ENCODE data around the gene CLPSL2.

CLPSL2 gene

DNA sequence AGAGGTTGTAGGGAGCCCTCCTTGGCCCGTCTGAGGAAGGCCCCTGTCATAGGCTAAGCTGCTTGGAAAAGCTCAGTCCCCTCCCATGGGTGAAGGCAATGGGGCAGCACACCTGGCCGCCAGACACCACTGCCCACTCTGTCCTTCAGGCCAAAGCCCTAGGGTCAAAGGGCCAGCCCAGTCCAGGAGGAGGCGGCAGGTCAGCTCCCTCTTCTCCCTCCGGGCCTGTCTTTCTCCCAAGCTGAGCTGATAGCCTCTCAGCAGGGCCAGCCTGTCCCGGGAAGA is 5.1 kb upstream of the CLPSL2 start:
- H3K27me3 ChIP-seq (ENCODE audit: control insufficient read depth, insufficient read depth, low read length, poor library complexity, severe bottlenecking) = no peaks in the 10 kb centered on the region
- 52 to 54% methylated on average over 5 of the region's 5 CpGs for WGBS, 2 experiments

GRCh38 chr6:35774116-35774794 is 2.1 kb upstream of the CLPSL2 start:
- WGBS, 2 experiments = 69 to 71% methylated on average over 11 of the region's 11 CpGs
- Histone ChIP-seq H3K27me3 (ENCODE audit: control insufficient read depth, insufficient read depth, low read length, poor library complexity, severe bottlenecking) (peaks cover 8% of the 10 kb centered on the region), H3K36me3 (ENCODE audit: control insufficient read depth, insufficient read depth, low read length) (no peaks in the 10 kb centered on the region), H3K9me3 (ENCODE audit: control insufficient read depth, low read length) (no peaks in the 10 kb centered on the region), H3K4me3 (ENCODE audit: insufficient read depth, low read depth, low read length) (no peak overlapping the region), H3K27ac (ENCODE audit: insufficient read depth, low read depth, low read length, poor library complexity, severe bottlenecking) (no peak overlapping the region), H3K4me1 (ENCODE audit: control insufficient read depth, insufficient read depth, low read length) (peaks cover 6% of the 10 kb centered on the region)

More for the DNA sequence above, 5.1 kb upstream of the CLPSL2 start:
- Histone ChIP-seq H3K9me3 (ENCODE audit: control insufficient read depth, low read length) (no peaks in the 10 kb centered on the region), H3K4me1 (ENCODE audit: control insufficient read depth, insufficient read depth, low read length) (peaks cover 6% of the 10 kb centered on the region), H3K36me3 (ENCODE audit: control insufficient read depth, insufficient read depth, low read length) (no peaks in the 10 kb centered on the region), H3K27ac (ENCODE audit: insufficient read depth, low read depth, low read length, poor library complexity, severe bottlenecking) (no peak overlapping the region), H3K4me3 (ENCODE audit: insufficient read depth, low read depth, low read length) (no peak overlapping the region)

DNA sequence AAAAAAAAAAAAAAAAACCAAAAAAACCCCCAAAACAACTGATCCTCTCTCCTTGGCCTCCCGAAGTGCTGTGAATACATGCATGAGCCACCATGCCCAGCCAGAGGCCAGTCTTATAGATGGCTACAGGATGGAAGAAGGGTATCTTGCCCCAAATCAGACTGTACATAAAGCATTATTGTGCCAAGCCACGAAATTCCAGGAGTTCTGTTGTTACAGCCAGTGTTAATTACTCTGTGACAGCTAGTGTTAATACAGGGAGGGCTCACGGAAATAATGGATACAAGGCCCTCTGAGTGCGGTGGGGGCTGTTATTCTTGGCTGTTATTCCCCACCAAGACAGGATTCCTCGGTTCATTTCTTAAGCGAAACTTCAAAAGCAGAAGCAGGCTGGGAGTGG is 1.4 kb upstream of the CLPSL2 start:
- no peaks in the 10 kb centered on the region for H3K36me3 ChIP-seq (ENCODE audit: control insufficient read depth, insufficient read depth, low read length)
- H3K4me3 ChIP-seq (ENCODE audit: insufficient read depth, low read depth, low read length) = no peak overlapping the region
- H3K4me1 ChIP-seq (ENCODE audit: control insufficient read depth, insufficient read depth, low read length) = peaks cover 6% of the 10 kb centered on the region
- no peaks in the 10 kb centered on the region for H3K9me3 ChIP-seq (ENCODE audit: control insufficient read depth, low read length)
- H3K27me3 ChIP-seq (ENCODE audit: control insufficient read depth, insufficient read depth, low read length, poor library complexity, severe bottlenecking) = peaks cover 8% of the 10 kb centered on the region
- 91 to 93% methylated on average over 6 of the region's 6 CpGs for WGBS, 2 experiments
- no peak overlapping the region for H3K27ac ChIP-seq (ENCODE audit: insufficient read depth, low read depth, low read length, poor library complexity, severe bottlenecking)

- H3K27ac ChIP-seq (ENCODE audit: insufficient read depth, low read depth, low read length, poor library complexity, severe bottlenecking) = no peak overlapping the region
- H3K27me3 ChIP-seq (ENCODE audit: control insufficient read depth, insufficient read depth, low read length, poor library complexity, severe bottlenecking) = peaks cover 8% of the 10 kb centered on the region
- H3K36me3 ChIP-seq (ENCODE audit: control insufficient read depth, insufficient read depth, low read length) = no peaks in the 10 kb centered on the region
- H3K9me3 ChIP-seq (ENCODE audit: control insufficient read depth, low read length) = no peaks in the 10 kb centered on the region
- WGBS, 2 experiments = 82 to 83% methylated on average over 10 of the region's 10 CpGs
- no peaks in the 10 kb centered on the region for H3K4me1 ChIP-seq (ENCODE audit: control insufficient read depth, insufficient read depth, low read length)
- no peak overlapping the region for H3K4me3 ChIP-seq (ENCODE audit: insufficient read depth, low read depth, low read length)
Observed at GRCh38 chr6:35777356-35778102, 1.1 kb downstream of the CLPSL2 start.

- Histone ChIP-seq H3K27ac (ENCODE audit: insufficient read depth, low read depth, low read length, poor library complexity, severe bottlenecking) (no peak overlapping the region), H3K4me3 (ENCODE audit: insufficient read depth, low read depth, low read length) (no peak overlapping the region), H3K36me3 (ENCODE audit: control insufficient read depth, insufficient read depth, low read length) (no peaks in the 10 kb centered on the region), H3K9me3 (ENCODE audit: control insufficient read depth, low read length) (no peaks in the 10 kb centered on the region), H3K27me3 (ENCODE audit: control insufficient read depth, insufficient read depth, low read length, poor library complexity, severe bottlenecking) (peaks cover 8% of the 10 kb centered on the region), H3K4me1 (ENCODE audit: control insufficient read depth, insufficient read depth, low read length) (no peaks in the 10 kb centered on the region)
- WGBS, 2 experiments = 91 to 94% methylated on average over 2 of the region's 2 CpGs
Observed at GRCh38 chr6:35778437-35778836, 2.0 kb downstream of the CLPSL2 start.

DNA sequence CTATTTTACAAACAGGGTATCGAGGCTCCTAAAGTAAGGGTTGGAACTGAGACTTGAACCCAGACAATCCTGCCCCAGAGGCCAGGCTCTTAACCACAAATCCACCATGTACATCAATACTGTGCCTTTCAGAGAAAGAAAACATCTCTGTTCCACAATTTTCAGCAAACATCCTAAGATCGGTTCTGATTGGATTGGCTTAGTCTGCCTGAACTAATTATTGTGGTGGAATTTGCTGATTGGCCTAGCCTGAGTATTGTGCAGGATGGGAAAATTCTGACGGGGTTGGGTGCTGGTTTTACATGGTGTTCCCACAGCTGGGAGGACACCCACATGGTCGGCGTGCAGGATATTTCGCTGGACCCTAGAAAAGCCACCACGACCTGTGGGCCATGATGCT is 4.3 kb downstream of the CLPSL2 start, which contains the start of gene CLPSL1:
TSS of gene CLPSL1 (plus strand) at position 301 of the 400 bp plus-strand sequence. CDS start at position 393, 92 bp downstream.
- Histone ChIP-seq H3K27ac (ENCODE audit: insufficient read depth, low read depth, low read length, poor library complexity, severe bottlenecking) (no peak within 1 kb of the TSS), H3K4me3 (ENCODE audit: insufficient read depth, low read depth, low read length) (no peak within 1 kb of the TSS), H3K9me3 (ENCODE audit: control insufficient read depth, low read length) (no peaks in the 10 kb centered on the region), H3K27me3 (ENCODE audit: control insufficient read depth, insufficient read depth, low read length, poor library complexity, severe bottlenecking) (peaks cover 8% of the 10 kb centered on the region), H3K4me1 (ENCODE audit: control insufficient read depth, insufficient read depth, low read length) (no peaks in the 10 kb centered on the region), H3K36me3 (ENCODE audit: control insufficient read depth, insufficient read depth, low read length) (no peaks in the 10 kb centered on the region)
- WGBS, 2 experiments = 90 to 93% methylated on average over 7 of the region's 7 CpGs

- 94 to 95% methylated on average over 1 to 2 of the region's 2 CpGs for WGBS, 2 experiments
- Histone ChIP-seq H3K27ac (ENCODE audit: insufficient read depth, low read depth, low read length, poor library complexity, severe bottlenecking) (no peak overlapping the region), H3K9me3 (ENCODE audit: control insufficient read depth, low read length) (no peaks in the 10 kb centered on the region), H3K27me3 (ENCODE audit: control insufficient read depth, insufficient read depth, low read length, poor library complexity, severe bottlenecking) (peaks cover 8% of the 10 kb centered on the region), H3K4me1 (ENCODE audit: control insufficient read depth, insufficient read depth, low read length) (no peaks in the 10 kb centered on the region), H3K36me3 (ENCODE audit: control insufficient read depth, insufficient read depth, low read length) (no peaks in the 10 kb centered on the region), H3K4me3 (ENCODE audit: insufficient read depth, low read depth, low read length) (no peak overlapping the region)
Observed at GRCh38 chr6:35781290-35781689, 4.9 kb downstream of the CLPSL2 start.

DNA sequence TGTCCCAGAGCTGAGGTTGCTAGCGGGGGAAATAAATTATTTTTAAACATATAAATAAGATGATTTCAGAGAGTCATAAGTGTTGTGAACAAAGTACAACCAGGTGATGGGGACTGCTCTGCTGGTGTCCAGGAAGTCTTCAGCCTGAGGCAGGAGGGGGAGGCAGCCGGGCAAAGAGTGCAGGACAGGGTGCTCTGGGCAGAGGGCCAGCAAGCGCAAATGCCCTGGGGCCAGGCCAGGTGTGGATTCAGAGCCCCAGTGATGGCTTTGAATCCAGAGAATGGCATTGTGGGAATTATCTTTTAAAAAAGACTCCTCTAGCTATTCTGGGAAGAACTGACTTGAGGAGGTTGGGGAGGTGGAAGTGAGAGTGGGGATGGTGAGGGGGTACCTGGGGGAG is 6.0 kb downstream of the CLPSL2 start:
- no peaks in the 10 kb centered on the region for H3K4me1 ChIP-seq (ENCODE audit: control insufficient read depth, insufficient read depth, low read length)
- H3K9me3 ChIP-seq (ENCODE audit: control insufficient read depth, low read length) = no peaks in the 10 kb centered on the region
- H3K4me3 ChIP-seq (ENCODE audit: insufficient read depth, low read depth, low read length) = no peak overlapping the region
- WGBS, 2 experiments = 95 to 99% methylated on average over 3 of the region's 3 CpGs
- H3K36me3 ChIP-seq (ENCODE audit: control insufficient read depth, insufficient read depth, low read length) = no peaks in the 10 kb centered on the region
- no peak overlapping the region for H3K27ac ChIP-seq (ENCODE audit: insufficient read depth, low read depth, low read length, poor library complexity, severe bottlenecking)
- H3K27me3 ChIP-seq (ENCODE audit: control insufficient read depth, insufficient read depth, low read length, poor library complexity, severe bottlenecking) = no peaks in the 10 kb centered on the region

- no peak overlapping the region for H3K4me3 ChIP-seq (ENCODE audit: insufficient read depth, low read depth, low read length)
- 88 to 96% methylated on average over 1 to 2 of the region's 2 CpGs for WGBS, 2 experiments
- H3K27me3 ChIP-seq (ENCODE audit: control insufficient read depth, insufficient read depth, low read length, poor library complexity, severe bottlenecking) = no peaks in the 10 kb centered on the region
- H3K9me3 ChIP-seq (ENCODE audit: control insufficient read depth, low read length) = no peaks in the 10 kb centered on the region
- H3K36me3 ChIP-seq (ENCODE audit: control insufficient read depth, insufficient read depth, low read length) = no peaks in the 10 kb centered on the region
- no peaks in the 10 kb centered on the region for H3K4me1 ChIP-seq (ENCODE audit: control insufficient read depth, insufficient read depth, low read length)
- no peak overlapping the region for H3K27ac ChIP-seq (ENCODE audit: insufficient read depth, low read depth, low read length, poor library complexity, severe bottlenecking)
Observed at GRCh38 chr6:35784200-35784599, 7.8 kb downstream of the CLPSL2 start.

DNA sequence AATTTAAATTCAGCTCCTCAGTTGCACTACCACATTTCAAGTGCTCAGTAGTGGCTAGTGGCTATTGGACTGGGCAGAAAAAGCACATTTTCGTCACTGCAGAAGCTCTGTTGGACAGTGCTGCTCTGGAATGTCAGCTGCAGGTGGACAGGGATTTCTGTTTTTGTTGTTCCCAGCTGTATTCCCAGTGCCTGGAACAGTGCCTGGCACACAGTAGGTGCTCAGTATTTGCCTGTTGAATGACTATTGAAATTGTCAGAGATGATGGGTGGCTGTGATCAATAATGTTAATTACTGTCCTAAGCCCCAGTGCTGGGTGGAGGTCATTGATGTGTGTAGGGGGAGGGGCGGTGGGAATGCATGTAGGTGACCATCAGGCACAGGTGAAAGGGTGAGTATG is 9.9 kb downstream of the CLPSL2 start:
- no peaks in the 10 kb centered on the region for H3K27me3 ChIP-seq (ENCODE audit: control insufficient read depth, insufficient read depth, low read length, poor library complexity, severe bottlenecking)
- no peaks in the 10 kb centered on the region for H3K9me3 ChIP-seq (ENCODE audit: control insufficient read depth, low read length)
- no peaks in the 10 kb centered on the region for H3K36me3 ChIP-seq (ENCODE audit: control insufficient read depth, insufficient read depth, low read length)
- no peak overlapping the region for H3K27ac ChIP-seq (ENCODE audit: insufficient read depth, low read depth, low read length, poor library complexity, severe bottlenecking)
- 92 to 95% methylated on average over 2 of the region's 2 CpGs for WGBS, 2 experiments
- no peaks in the 10 kb centered on the region for H3K4me1 ChIP-seq (ENCODE audit: control insufficient read depth, insufficient read depth, low read length)
- H3K4me3 ChIP-seq (ENCODE audit: insufficient read depth, low read depth, low read length) = no peak overlapping the region

Measured in ectodermal cell (in vitro differentiated cells).